Endothelial cell of umbilical vein (primary cell): ENCODE measurements around the gene TPRG1L. TPM values are rescaled to one million over a fixed set of nuclear protein-coding genes. Genes with fewer than 3 reads are reported as not detected.

ENCODE experiments used
- BruUV-seq: library from RNA; stranded (reverse); fragments of 400-500 nt; replicated peaks from 2 replicates; lab custom pipeline; 2021; lab: Mats Ljungman, UMichigan
- CTCF ChIA-PET: fragments of 300-600, 350-600 bp; sonication (Branson Sonifier 250); formaldehyde crosslinking; loops from one replicate; lab custom pipeline; 2021; ENCODE audit warnings: antibody characterized with exemption, inconsistent platforms; lab: Charles Lee
- POLR2A ChIA-PET: fragments of 300-600, 350-600 bp; sonication (Branson Sonifier 250); formaldehyde crosslinking; loops from one replicate; lab custom pipeline; 2021; ENCODE audit warnings: antibody characterized with exemption, inconsistent platforms; lab: Charles Lee
- DNase-seq: peaks from one replicate; pipeline ENCODE4 v3.0.0-alpha.2; 2011; ENCODE audit warnings: low read depth, low spot score
- FAIRE-seq: peaks from 2 replicates; lab custom pipeline; 2011; peaks lifted over from hg19 to GRCh38; lab: Jason Lieb, UNC
- H2AFZ ChIP-seq: 2 replicates; pipeline ENCODE4 v1.6.0; 2012; ENCODE audit warnings: low read depth, low read length, control low read depth, inconsistent platforms
- H3K27ac ChIP-seq: 2 replicates; pipeline ENCODE4 v1.5.1; 2011; ENCODE audit warnings: low read depth, mild to moderate bottlenecking, control low read depth, low read length, moderate library complexity; ENCODE audit not compliant: insufficient read depth
- H3K27me3 ChIP-seq, 2 experiments: 2 replicates each; pipeline versions ENCODE4 v1.6.0 to v1.6.1; 2011; ENCODE audit warnings: low read length in 2 of 2, mixed read lengths in 1 of 2; ENCODE audit not compliant: control insufficient read depth in 2 of 2, insufficient read depth in 2 of 2
- H3K36me3 ChIP-seq, 2 experiments: 2 replicates in 1 of 2; 3 replicates in 1 of 2; pipeline ENCODE4 v1.5.1; 2011; ENCODE audit warnings: low read length in 2 of 2, mild to moderate bottlenecking in 1 of 2, moderate library complexity in 1 of 2; ENCODE audit not compliant: control insufficient read depth in 2 of 2, insufficient read depth in 2 of 2; ENCODE audit errors: extremely low read depth in 1 of 2
- H3K4me1 ChIP-seq: 3 replicates; pipeline ENCODE4 v1.5.1; 2011; ENCODE audit warnings: mild to moderate bottlenecking, low read length; ENCODE audit not compliant: control insufficient read depth, insufficient read depth; ENCODE audit errors: extremely low read depth
- H3K4me2 ChIP-seq: 2 replicates; pipeline ENCODE4 v1.6.1; 2011; ENCODE audit warnings: low read length, control low read depth, mixed read lengths; ENCODE audit not compliant: insufficient read depth
- H3K4me3 ChIP-seq, 3 experiments: fragments of 200-600 bp in 1 of 3; sonication (generic), shearing (Covaris generic) in 1 of 3; replicated peaks in 1 of 3; 2 replicates each; pipeline ENCODE4 v1.5.1; 2011 to 2016; ENCODE audit warnings: control low read depth in 3 of 3, low read length in 3 of 3, mild to moderate bottlenecking in 2 of 3, inconsistent platforms in 1 of 3, low read depth in 1 of 3, moderate library complexity in 1 of 3; ENCODE audit not compliant: insufficient read depth in 1 of 3
- H3K79me2 ChIP-seq: 2 replicates; pipeline ENCODE4 v1.6.0; 2012; ENCODE audit warnings: low read length, inconsistent platforms; ENCODE audit not compliant: control insufficient read depth, insufficient read depth
- H3K9ac ChIP-seq: replicated peaks from 2 replicates; pipeline ENCODE3; 2011; ENCODE audit warnings: low read length, control low read depth; ENCODE audit not compliant: insufficient read depth; ENCODE audit errors: extremely low read depth
- H3K9me1 ChIP-seq: replicated peaks from 3 replicates; pipeline ENCODE4 v1.6.0; 2011; ENCODE audit warnings: mild to moderate bottlenecking, low read length; ENCODE audit not compliant: control insufficient read depth, insufficient read depth; ENCODE audit errors: extremely low read depth
- H3K9me3 ChIP-seq: replicated peaks from 2 replicates; pipeline ENCODE4 v1.5.1; 2012; ENCODE audit warnings: low read length, inconsistent platforms; ENCODE audit not compliant: control insufficient read depth, insufficient read depth
- H4K20me1 ChIP-seq: replicated peaks from 2 replicates; pipeline ENCODE3; 2011; ENCODE audit warnings: mild to moderate bottlenecking, low read length; ENCODE audit not compliant: control insufficient read depth, insufficient read depth; ENCODE audit errors: extremely low read depth
- CTCF ChIP-seq, 2 donors: IDR thresholded peaks; 1 replicate in 1 of 2; 2 replicates in 1 of 2; pipeline ENCODE4 v1.5.1; 2011; ENCODE audit warnings: low read length in 2 of 2, mild to moderate bottlenecking in 2 of 2, moderate library complexity in 2 of 2, control low read depth in 1 of 2, inconsistent platforms in 1 of 2, low read depth in 1 of 2; ENCODE audit not compliant: insufficient read depth in 1 of 2; ENCODE audit errors: extremely low read depth in 1 of 2
- EZH2 ChIP-seq: IDR thresholded peaks from 2 replicates; pipeline ENCODE4 v1.6.1; 2012; ENCODE audit warnings: borderline replicate concordance, low read depth, mild to moderate bottlenecking, moderate library complexity, low read length, inconsistent platforms; ENCODE audit not compliant: severe bottlenecking
- FOS ChIP-seq: IDR thresholded peaks from 2 replicates; pipeline ENCODE4 v1.6.1; 2011; ENCODE audit warnings: mild to moderate bottlenecking, low read length, moderate library complexity, borderline replicate concordance; ENCODE audit not compliant: insufficient read depth
- GATA2 ChIP-seq: IDR thresholded peaks from 2 replicates; pipeline ENCODE4 v1.7.0; 2011; ENCODE audit warnings: low read depth, mild to moderate bottlenecking, moderate library complexity, mixed read lengths, low read length; ENCODE audit not compliant: insufficient read length, insufficient read depth
- JUN ChIP-seq: IDR thresholded peaks from 2 replicates; pipeline ENCODE4 v1.6.1; 2011; ENCODE audit warnings: borderline replicate concordance, low read depth; ENCODE audit not compliant: insufficient read length, insufficient read depth
- MAX ChIP-seq: IDR thresholded peaks from 2 replicates; pipeline ENCODE4 v1.6.1; 2011; ENCODE audit not compliant: insufficient read depth, insufficient read length
- MYC ChIP-seq: IDR thresholded peaks from one replicate; pipeline ENCODE4 v1.6.1; 2011; ENCODE audit warnings: mild to moderate bottlenecking, low read depth, low read length
- POLR2A ChIP-seq: IDR thresholded peaks from 2 replicates; pipeline ENCODE4 v1.6.1; 2012; ENCODE audit warnings: low read depth, mild to moderate bottlenecking, control low read depth, low read length
- POLR2AphosphoS5 ChIP-seq: IDR thresholded peaks from 2 replicates; pipeline ENCODE4 v1.6.1; 2012; ENCODE audit warnings: low read depth, mild to moderate bottlenecking, control low read depth, low read length, moderate library complexity; ENCODE audit not compliant: insufficient read depth
- dilution Hi-C: fragments of 300-500 bp; cut with MboI; formaldehyde crosslinking; loops from one replicate; pipeline ENCODE4 v1.15.0; 2019; ENCODE audit warnings: low sequenced_read_pairs; ENCODE audit not compliant: extremely low pct_ligation_motif_present
- intact Hi-C: fragments of 100-400 bp; cut with micrococcal nuclease; formaldehyde crosslinking; loops from one replicate; pipeline ENCODE4 v1.10.0; 2022
- polyA plus RNA-seq, 4 experiments: library from polyadenylated mRNA; depleted of rRNA in 3 of 4; stranded (reverse) in 3 of 4; unstranded in 1 of 4; fragments of >200 nt; gene quantifications; 2 replicates each; pipeline versions ENCODE4 v1.2.1 to v1.2.3, GENCODE V29; 2011 to 2012; ENCODE audit warnings: missing spikeins in 1 of 4
- total RNA-seq: library from RNA; stranded (reverse); gene quantifications from 2 replicates; pipeline ENCODE4 v1.2.3, GENCODE V29; 2021

Gene TPRG1L
- total and polyA plus RNA-seq, 2 donors (not counting 3 experiments of a cell fraction or from before 2014, with no cell fraction given) = 52.3 to 53.8 TPM

- no TSS peak for BruUV-seq
- no peak for TF ChIP-seq MYC
- no peak for TF ChIP-seq POLR2A
- no peak for TF ChIP-seq EZH2
- no peak for TF ChIP-seq MAX
- no peak for TF ChIP-seq CTCF (IDR thresholded peaks at IDR 0.05; ENCODE audit: extremely low read depth in 1 of 2, insufficient read depth in 1 of 2, low read depth in 1 of 2, low read length in 2 of 2)
- TF ChIP-seq FOS = no peak
- no peak for TF ChIP-seq JUN
- no peak for TF ChIP-seq GATA2
- TF ChIP-seq POLR2AphosphoS5 = no peak
- FAIRE-seq = no peak
Measured at GRCh38 chr1:3620708-3621107, 4.1 kb upstream of the TPRG1L start.

More at GRCh38 chr1:3620708-3621107, 4.1 kb upstream of the TPRG1L start:
- no peaks in the 10 kb centered on the region for H3K27me3 ChIP-seq
- intact Hi-C loops = loop anchor here (1.0 to 10.0 kb wide), 2 partner anchors 104 to 1216 kb away; no protein-coding TSS in a partner anchor
- H3K4me1 ChIP-seq = peaks cover 15% of the 10 kb centered on the region
- no peaks in the 10 kb centered on the region for H4K20me1 ChIP-seq
- H3K36me3 ChIP-seq = no peaks in the 10 kb centered on the region
- H3K27ac ChIP-seq = no peak overlapping the region
- ChIA-PET CTCF (interaction anchor here (1.2 to 7.0 kb wide), 11 partner anchors 8 to 167 kb away, joined by 3 to 196 read pairs (median 20); partner anchors contain the start of gene ARHGEF16), POLR2A (no interaction called here)
- H3K4me3 ChIP-seq = no peak overlapping the region
- no peaks in the 10 kb centered on the region for H3K79me2 ChIP-seq
- dilution Hi-C loops = no loop called here
- H3K4me2 ChIP-seq = no peak overlapping the region
- no peaks in the 10 kb centered on the region for H3K9me1 ChIP-seq
- no peak overlapping the region for H2AFZ ChIP-seq
- H3K9me3 ChIP-seq = no peaks in the 10 kb centered on the region
- H3K9ac ChIP-seq = no peak overlapping the region
- DNase-seq = no peak
